ENCODE results near the gene SLCO2A1.

The SLCO2A1 gene

DNA sequence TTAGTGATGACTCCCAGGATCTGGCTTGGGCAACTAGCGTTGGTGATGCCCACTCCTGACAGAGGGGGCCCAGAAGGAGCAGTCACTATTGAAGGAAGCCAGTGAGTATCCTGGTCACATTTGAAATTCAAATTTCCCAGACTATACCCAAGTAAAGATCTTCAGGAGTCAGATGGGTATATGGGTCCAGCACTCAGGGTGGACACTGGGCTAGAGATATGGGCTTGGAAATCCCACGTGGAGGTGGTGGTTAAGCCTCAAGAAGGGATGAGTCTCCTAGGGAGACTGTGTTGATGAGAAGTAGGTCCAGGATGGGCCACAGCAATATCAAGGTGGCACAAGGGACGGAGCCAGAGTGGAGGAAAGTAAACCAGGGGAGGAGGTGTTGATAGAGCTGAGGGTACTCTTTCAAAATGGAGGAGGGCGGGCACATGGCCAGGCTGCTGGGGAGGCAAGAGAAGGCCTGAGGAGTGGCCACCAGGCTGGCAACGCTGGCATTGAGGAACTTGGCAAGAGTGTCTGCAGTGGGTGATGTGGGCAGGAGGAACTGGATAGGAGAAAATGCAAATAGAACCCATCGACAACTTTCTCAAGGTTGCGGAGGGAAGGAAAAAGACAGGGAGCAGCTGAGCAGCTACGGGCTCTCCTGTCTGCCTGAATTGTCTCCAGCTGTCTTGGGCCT, 3.7 kb upstream of the SLCO2A1 start:
- DNase-seq: no peak

DNA sequence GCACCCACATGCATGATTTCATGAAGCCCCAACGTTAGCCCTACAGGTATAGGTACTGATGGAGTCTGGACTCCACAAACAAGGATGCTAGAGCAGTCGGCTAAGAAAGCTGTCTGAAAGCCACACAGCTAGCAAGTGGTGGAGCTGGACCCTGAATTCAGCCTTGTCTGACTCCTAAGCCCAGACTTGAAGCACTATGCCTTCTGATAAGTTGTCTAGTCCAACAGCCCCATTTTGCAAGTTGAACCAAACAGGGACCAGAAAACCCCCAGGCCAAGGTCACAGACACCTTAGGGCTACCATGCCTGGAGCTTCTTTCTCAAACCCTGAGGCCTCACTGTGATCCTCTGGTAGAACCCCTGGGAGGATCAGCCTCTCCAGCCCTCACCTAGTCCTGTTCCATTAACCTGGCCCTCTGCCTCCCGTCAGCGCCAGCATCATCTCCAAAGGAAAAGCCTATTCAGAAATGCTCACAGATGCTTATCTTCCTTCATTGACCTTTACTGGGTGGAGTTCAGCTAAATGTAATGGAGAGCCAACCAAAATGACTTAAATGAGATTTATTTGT, 1.7 kb upstream of the SLCO2A1 start:
- DNase-seq: no peak

DNA sequence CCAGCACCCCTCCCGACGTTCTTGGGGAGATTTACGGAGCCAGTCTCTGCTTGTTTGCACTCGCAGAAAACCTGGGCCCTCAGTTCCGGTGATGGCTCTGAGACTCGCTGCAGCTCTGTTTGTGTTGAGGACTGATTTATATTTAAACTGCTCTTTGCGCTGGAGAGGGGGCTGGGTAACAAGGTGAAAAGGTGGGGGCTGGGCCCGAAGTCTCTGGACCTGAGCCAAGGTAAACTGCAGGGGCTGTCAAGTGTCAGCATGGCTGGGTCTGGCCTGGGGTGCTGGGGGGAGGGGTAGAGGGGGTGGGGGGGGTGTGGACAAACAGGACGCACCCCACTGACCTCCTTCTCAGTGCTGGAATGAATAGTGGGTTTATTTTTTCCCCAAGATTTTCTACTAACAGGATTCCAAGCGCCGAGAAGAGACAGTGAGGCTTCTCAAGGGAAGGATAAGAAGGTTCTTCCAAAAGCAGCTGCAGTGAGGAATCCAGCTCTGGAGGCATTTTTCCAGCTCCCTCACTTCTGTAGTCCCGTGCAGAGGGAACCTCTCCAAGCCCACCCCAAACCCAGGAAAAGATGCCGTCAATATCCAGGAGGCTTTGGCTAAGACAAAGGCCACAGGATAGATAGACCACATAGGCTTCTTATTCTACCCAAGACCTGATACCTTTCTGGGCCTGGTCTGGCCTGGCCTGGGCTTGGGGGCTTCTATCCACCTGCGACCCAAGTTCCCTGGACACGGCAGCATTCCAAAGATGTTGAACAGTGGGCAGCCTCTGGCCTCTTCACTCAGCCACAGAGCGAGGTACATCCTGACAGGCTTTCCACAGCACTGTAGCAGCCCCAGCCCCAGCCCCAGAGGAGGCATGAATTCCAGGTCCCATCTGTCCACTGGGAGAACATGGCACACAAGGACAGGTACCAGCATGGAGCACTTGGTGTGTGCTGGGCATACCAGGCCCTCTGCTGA, 938 bp upstream of the SLCO2A1 start:
- no peak for DNase-seq

DNA sequence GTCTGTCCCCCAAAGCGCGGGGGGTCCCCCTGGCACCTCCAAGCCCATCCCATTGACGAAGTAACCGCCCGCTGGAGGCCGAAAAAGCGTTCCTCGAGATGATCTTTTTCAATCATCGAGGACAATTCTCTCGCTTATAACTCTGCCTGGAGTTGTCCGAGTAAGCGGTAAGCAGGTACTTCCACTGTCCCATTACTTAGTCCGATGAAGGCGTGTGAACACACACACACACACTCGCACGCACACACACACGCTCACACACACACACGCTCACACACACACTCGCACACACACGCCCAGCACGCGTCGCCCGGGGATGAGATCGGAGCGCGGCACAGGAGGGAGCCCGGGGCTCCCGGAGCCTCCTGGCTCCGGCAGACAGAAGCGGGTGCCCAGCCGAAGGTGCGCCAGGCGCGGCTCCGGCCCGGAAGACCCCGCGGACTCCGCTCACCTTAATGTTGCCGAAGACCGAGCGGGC, 430 bp downstream of the SLCO2A1 start:
- no peak for DNase-seq

DNA sequence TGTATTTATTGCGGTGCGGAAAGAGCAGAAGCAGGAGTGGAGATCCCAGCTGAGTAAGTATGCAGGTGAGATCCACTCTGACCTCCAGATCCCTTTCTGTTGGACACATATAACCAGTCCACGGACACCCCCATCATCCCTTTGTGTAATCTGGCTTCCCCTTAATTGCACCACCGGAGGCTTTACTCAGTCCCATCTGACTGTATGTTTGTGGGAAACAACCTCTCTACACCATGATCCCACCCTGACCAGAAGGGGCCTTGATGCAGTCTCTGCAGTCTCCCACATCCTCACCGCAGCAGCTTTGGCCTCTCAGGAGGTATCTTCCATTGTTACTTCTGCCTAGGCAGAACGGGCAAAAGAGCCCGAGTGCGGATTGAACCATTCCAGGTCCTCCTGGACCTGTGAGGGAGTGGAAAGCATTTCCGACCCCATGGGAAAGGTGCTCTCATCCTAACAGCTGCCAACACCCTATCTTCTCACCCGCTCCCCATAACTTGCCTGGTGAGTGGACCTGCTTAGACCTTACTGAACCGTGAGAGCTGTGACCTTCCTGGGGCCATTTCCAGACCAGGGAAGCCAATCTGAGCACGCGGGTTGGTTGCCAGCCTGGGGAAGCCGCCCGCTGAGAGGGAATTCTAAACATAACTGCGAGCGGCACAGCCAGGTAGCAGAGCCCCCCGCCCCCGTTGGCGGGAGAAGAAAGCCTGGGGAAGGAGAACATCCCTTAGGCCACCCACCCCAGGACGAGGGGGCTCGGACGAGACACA, 1.1 kb downstream of the SLCO2A1 start:
- DNase-seq: no peak

DNA sequence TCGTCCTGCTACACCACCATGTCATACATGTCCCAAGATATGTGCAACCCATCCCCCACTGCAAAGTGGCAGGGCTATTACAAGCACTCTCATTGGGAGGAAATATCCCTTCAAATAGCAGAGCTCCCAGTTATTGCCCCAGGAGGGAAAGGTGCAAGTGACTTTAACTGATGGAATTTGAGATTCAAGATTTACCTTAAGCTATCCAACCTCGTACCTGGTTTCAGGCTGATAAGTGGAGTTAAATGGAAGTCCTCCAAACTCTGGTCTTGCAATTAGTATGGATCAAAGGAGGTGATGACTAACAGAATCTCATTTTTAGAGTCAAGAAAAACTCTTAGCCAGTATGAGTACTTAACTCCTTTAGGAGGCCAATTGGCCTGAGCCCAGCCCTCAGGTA, 2.1 kb downstream of the SLCO2A1 start:
- DNase-seq: no peak

DNA sequence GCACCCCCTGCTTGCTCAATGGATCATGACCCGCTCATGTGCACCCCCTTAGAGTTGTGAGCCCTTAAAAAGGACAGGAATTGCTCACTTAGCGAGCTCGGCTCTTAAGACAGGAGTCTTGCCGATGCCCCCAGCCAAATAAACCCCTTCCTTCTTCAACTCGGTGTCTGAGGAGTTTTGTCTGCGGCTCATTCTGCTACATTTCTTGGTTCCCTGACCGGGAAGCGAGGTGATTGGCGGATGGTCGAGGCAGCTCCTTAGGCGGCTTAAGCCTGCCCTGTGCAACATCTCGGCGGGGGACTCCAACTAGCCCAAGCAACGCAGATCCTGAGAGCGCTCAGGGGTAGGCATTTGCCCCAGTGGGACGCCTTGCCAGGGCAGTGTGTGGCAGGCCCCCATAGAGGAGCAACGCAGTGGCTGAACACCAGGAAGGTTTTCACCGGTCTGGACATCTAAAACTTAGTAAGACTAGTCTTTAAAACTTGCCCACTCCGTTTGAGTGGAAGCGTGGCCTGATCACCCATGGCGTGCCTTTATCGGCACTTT, 9.5 kb downstream of the SLCO2A1 start:
- no peak for DNase-seq

DNA sequence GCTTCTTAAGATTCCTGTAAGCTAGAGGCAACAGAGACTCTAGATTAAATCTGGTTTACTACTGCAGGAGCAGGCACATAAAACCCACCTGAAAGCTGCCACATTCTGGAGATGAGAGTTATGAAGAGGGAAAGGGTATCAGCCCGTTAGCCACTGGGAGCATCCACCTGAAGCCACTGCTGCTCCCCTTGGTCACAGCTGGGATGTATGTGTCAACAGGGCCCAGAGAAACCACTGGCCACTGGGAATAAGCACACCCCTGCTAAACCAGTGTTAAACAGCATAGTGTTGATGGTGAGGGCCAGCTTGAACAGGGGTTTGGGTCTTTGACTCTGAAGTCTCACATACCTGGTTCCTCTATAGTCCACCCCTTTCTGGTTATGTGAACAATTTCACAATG, 10.9 kb downstream of the SLCO2A1 start:
- no peak for DNase-seq

DNA sequence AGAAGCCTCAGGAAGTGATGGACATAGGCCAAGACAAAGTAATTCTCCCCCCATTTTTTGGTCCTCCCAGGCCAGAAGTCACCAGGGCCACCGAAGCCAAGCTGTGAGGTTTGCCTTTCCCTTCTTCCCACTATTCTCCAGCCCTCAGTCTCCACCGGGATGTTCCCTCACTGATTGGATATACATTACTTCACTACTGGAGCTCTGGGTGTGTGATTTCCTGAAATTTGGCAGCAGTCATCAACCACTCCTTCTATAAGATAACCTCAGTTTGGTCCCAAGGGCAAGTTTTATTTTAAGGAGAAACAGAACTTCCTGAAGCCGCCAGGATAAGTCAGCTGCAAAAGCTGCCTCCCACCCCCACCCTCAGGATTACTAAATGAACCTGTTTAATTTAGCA, 11.3 kb downstream of the SLCO2A1 start:
- no peak for DNase-seq

DNA sequence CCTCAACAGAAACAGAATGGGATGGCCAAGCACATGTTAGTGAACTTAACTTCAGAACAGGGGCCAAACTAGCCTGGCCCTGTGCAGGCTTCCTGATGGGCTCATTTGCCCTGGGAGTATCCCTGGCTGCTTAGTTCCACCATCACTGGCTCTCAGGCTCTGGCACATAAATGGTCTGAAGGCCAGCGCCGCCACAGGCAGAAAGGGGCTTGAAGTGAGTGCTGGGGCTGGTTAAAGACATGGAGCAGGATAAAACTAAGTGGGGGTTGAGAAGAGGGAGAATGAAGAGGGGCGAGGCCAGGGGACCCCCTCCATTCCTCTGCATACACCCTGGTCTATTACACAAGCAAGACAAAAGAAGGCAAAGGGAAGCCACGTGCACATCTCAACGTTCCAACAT, 12.2 kb downstream of the SLCO2A1 start:
- DNase-seq: no peak

DNA sequence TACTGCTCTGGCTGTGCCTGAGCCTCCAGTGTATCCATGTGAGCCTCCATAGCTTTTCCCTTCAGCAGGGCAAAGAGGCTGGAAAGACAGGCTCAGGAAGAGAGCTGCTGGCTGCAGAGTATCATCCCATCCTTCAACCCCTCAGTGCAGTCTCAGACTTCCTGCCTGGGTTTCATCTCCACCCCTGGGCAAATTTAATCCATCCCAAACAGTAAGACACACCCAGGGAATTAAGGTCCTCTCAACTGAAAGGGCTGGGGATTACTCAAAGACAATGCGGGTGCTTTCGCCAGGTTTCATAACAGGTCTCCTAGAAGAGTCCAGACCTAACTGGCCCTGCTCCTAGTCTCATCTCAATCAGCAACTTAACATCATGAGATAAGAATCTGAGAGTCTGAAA, 15.5 kb downstream of the SLCO2A1 start:
- DNase-seq: no peak

DNA sequence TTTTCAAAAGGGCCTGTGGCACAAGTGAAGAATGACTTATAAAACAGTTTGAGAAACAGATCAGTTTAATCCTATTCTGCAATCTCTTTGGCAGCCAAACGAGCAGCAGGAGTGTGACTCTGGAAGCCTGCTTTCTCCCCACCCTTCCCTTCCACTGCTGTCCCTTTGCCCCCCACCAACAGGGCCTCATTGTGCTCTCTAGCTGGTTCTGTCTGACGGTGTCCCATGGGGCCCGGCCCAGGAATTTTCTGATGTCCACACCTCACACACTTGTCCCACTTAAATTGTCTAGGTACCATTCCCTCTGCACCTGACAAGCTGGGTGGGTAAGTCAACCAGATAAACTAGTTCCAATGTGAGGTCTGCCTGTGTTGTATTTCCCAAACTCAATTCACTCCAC, 16.4 kb downstream of the SLCO2A1 start:
- DNase-seq: no peak

DNA sequence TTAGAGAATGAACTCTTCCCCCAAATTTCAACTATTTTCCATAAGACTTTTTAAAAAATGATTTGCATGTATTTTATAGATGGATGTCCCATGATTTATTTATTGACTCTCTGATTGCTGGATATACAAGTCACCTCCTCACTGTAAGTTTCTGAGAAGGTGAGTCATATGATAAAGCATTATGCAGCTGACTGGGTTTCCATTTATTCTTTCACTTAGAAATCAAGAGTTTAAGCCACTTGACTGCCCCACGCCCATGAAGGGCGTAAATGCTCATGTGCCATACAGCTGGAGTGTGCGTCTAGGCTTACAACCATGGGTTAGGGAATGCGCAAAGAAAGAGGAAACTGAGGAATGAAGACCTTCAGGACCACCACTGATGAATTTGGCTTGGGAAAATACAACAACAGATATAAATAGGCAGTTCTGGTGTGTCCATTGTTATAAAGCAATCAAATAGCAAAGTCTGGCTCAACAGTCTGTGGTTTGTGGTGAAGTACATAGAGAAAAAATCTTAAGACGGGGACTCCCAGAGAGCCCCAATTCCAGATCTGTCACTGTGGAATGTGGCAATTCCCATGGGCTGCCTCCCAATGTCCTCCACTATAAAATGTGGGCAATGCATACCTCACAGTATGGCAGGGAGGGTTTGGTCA, 20.3 kb downstream of the SLCO2A1 start:
- DNase-seq: no peak

DNA sequence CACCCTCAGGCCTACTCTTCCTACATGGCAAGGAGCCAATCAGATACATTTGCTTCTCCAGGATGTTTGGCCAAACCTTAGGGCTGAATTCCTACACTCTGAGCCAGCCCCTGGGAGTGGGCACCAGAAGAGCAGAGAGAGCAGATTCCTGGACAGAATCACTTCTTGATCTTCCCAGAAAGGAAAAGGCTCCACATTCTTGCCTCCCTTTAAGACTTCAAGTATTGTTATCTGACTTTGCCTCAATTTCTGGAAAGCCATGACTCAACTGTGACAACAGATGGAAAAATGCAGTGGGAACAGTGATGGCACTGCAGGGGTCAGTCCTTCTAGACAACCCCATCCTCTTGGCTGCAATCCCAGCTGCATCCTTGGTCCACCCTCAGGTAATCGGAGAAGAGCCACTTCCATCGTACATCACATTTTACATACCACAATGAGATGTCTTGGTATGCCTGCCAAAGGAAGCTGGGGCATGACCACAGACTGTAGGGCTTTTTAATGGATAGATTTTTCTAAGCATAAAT, 21.0 kb downstream of the SLCO2A1 start:
- no peak for DNase-seq

DNA sequence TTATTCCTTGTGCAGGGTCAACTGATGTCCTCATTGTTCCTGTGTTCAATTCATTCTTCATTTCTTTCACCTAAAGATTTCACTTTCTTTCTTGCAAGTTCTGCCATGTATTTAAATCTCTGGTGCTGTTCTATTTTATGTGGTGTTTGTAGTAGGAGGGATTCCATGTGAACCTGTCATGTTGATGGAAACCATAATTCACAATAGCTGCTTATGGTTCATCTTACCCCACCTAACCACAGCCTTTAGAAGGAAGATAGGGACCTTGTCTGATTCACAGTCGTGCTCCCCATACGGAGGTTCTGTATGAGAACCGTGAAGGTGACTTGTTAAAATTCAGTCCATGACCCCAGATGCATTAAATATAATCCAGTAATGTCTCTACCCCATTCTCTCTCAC, 21.9 kb downstream of the SLCO2A1 start:
- DNase-seq: no peak

DNA sequence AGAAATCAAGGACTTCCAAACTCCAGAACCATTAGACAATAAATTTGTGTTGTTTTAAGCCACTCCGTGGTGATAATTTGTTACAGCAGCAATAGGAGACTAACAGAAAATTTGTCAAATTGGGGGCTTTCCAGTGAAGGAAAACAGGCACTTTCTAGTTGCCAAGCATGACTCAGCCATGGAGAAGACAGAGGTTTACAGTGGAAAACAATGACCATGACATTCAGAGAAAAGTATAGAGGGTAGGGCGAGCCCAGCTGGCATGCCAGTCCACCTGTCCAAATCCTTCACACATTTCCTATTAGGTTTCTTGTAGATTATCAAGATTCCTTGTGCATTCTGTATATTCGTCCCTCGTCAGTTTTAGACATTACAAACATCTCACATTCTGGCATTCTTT, 24.9 kb downstream of the SLCO2A1 start:
- no peak for DNase-seq

DNA sequence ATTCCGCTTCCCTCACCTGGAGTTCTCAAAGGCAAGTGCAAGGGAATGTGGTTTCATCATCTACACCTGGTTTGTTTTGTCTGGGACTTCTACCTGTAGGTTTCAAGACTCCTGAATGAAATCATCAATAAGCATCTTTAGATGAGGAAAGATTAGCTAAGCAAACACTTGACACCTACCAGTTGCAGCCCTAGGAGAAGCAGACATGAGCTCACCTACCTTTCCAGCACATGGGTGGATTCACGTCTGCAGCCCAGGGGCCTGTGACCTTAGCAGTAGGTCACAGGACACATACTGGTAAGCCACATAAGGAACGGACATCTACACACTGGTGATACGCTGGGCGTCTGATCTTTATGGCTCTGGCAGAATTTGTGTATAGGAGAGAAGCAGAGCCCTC, 26.7 kb downstream of the SLCO2A1 start:
- DNase-seq: no peak

DNA sequence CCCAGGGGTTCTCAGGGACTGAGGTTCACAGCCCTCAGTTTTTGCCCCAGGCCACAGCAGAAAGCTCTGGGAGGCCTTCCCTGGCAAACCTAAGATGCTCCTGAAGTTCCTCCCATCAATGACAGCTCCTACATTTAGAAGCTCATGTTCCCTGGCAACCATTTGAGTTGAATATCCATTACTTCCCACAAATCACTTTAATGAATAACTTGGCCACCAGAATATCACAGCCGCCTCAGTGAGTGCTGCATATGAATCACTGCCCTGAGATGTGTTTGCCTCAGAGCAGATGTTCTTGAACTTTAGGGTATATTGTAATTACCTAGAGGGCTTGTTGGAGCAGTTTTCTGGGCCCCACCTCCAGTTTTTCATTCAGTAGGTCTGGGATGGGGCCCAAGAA, 27.4 kb downstream of the SLCO2A1 start:
- DNase-seq: no peak

DNA sequence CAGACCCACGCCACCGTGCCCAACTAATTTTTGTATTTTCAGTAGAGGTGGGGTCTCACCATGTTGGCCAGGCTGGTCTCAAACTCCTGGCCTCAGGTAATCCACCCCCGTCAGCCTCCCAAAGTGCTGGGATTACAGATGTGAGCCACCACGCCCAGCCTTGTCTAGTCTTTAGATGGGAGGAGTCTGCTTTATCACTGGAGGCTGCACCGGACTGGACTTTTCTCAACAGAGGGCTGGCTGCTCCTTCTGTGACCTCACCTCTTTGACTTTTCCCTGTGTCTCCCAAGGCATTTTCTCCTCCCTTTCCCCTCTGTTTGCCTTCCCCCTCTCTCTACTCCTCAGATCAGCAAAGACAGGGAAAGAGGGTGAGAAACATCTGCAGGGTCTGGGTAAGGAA, 28.5 kb downstream of the SLCO2A1 start:
- no peak for DNase-seq

DNA sequence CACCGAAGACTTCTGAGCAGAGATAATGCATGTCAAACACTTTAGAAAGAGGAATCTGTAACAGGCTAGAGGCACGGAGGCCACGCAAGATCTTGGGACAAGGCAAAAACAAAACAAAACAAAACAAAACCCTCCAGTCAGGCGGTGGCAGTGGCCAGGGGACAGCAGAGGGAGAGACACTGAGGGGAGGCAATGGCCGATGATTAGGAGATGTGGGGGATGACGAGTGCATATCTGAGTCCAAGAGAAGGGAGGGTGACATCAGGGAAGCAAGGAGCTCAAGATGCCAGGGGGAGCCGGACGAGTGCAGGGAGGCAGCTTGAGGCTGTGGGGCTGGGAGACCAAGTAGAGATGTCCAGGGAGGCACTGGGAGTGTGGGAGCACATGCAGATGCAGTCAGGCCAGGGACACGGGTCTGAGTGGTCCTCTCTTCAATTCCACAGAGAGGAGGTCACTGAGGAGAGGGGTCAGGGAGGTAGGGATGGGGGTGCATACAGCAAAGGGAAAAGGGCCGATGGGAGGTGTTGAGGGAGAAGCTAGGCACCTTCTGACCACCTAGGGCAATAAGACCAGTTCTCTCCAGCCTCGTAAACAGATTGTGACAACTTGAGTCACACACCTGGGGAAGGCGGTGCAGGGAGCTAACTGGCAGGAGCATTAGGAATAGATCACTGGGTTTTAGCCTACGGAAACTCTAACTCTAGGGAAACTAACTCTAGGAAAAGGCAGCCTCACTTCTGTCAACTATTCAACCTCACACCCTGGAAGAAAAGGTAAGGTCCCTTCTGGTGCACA, 29.6 kb downstream of the SLCO2A1 start:
- DNase-seq: no peak

DNA sequence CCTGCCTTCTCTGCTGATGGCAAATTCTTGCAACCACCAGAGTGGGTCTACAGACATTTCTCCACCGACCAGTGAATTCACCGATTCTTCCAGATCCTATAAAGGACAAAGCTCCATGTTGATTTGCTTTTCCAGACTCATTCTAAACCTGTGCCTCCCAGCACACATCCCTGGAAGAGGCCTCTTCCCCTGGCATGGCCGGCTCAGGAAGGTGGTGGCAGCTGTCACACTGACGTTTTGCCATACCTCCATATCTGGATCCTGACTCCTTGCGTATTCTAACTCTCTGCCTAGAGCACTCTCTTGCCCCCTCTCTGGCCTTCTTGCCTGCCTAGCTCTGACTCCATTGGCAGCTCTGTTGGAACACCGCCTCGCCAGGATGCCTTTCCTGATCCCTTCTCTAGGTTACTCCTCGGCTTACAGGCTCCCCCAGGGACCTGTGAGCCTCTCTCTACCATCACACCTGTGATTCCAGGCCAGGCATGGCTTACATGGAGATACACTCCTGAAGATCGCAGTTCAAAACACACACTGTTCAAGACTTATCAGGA, 31.0 kb downstream of the SLCO2A1 start:
- DNase-seq: no peak
